ENCODE results near the gene USP21. TPM values are rescaled to one million over a fixed set of nuclear protein-coding genes. Genes with fewer than 3 reads are reported as not detected.
A peak's percentile ranks its signal among the peaks of the same experiment; 100 is the strongest.

Gene USP21
- total RNA-seq, 2 experiments from 2014 or later, result 44.4 to 45.6 TPM

DNA sequence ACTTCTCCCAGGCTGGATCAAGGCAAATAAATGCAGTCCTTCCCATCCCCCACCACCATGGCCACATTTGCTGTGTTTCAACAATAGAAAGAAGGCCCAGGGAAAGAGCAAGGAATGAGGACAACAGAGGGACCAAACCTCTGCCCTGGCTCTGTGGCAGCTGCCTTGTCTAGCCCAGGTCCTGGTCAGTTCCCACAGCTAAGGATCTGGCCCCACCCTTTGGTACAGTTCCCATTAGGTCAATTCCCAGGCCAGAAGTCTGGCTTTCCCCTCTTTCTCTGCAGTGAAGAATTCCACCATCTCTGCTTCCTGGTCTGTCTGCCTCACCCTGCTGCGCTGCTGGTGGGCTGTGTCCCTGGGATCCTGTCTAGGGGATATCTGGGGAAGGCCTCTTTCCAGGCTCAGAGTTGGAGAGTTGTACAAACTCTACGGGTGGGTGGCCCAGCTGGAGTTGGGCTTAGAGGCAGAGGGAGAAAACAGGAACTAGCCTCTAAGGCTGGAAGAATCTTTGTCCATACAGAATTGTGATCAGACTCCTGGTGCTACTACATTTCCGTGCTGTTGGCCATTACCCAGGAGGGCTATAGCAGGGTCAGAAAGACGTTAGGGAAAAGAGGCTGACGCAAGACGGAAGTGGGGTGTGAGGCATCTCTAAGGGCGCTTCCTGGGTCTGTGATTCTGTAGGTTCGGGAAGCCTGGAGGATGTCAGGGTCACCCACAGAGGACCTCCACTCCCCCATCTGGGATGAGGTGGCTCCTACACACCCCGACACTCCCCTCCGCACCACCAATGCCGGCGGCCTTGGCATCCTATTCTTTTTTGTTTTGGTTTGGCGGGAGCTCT, 41.9 kb downstream of the USP21 start:
- Mint-ChIP-seq H3K4me1 (ENCODE audit: low read depth) (peaks cover 60% of the 10 kb centered on the region), H3K4me3 (peak overlapping the region; percentile 99), H3K27me3 (no peaks in the 10 kb centered on the region), H3K36me3 (ENCODE audit: low read depth) (peaks cover 33% of the 10 kb centered on the region), H3K9me3 (no peaks in the 10 kb centered on the region), H3K27ac (peak overlapping the region; percentile 95)
- CTCF ChIA-PET, result interaction anchor here (1.0 to 4.5 kb wide), 9 partner anchors 8 to 181 kb away, joined by 3 to 43 read pairs (median 5); partner anchors contain the start of genes PPOX, TOMM40L and UFC1
- POLR2A ChIA-PET, result interaction anchor here (0.6 to 5.0 kb wide), 30 partner anchors 9 to 938 kb away, joined by 3 to 95 read pairs (median 8); partner anchors contain the start of genes APOA2, ARHGAP30, B4GALT3 and DCAF8
- Histone ChIP-seq H3K36me3 (ENCODE audit: insufficient read depth, low read length) (peaks cover 27% of the 10 kb centered on the region), H3K4me1 (ENCODE audit: insufficient read depth, low read length) (peaks cover 46% of the 10 kb centered on the region), H3K27me3 (ENCODE audit: control insufficient read depth in 1 of 2, insufficient read depth in 2 of 2, low read length in 2 of 2) (no peaks in the 10 kb centered on the region), H3K9me3 (ENCODE audit: control insufficient read depth in 1 of 2, insufficient read depth in 1 of 2, low read length in 2 of 2) (no peaks in the 10 kb centered on the region), H3K27ac (ENCODE audit: low read depth in 1 of 2, low read length in 2 of 2) (peak overlapping the region; percentile 85 to 86), H3K4me3 (ENCODE audit: low read length) (peak overlapping the region; percentile 66)
- peak in 2 of 14 experiments; percentile 30 to 45 for DNase-seq
- intact Hi-C loops (cut with DNase I, micrococcal nuclease), result no loop called here
- ATAC-seq (ENCODE audit: poor library complexity), result no peak
- TF ChIP-seq, protein P1, sequence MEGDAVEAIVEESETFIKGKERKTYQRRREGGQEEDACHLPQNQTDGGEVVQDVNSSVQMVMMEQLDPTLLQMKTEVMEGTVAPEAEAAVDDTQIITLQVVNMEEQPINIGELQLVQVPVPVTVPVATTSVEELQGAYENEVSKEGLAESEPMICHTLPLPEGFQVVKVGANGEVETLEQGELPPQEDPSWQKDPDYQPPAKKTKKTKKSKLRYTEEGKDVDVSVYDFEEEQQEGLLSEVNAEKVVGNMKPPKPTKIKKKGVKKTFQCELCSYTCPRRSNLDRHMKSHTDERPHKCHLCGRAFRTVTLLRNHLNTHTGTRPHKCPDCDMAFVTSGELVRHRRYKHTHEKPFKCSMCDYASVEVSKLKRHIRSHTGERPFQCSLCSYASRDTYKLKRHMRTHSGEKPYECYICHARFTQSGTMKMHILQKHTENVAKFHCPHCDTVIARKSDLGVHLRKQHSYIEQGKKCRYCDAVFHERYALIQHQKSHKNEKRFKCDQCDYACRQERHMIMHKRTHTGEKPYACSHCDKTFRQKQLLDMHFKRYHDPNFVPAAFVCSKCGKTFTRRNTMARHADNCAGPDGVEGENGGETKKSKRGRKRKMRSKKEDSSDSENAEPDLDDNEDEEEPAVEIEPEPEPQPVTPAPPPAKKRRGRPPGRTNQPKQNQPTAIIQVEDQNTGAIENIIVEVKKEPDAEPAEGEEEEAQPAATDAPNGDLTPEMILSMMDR (IDR thresholded peaks at IDR 0.05), result no peak

DNA sequence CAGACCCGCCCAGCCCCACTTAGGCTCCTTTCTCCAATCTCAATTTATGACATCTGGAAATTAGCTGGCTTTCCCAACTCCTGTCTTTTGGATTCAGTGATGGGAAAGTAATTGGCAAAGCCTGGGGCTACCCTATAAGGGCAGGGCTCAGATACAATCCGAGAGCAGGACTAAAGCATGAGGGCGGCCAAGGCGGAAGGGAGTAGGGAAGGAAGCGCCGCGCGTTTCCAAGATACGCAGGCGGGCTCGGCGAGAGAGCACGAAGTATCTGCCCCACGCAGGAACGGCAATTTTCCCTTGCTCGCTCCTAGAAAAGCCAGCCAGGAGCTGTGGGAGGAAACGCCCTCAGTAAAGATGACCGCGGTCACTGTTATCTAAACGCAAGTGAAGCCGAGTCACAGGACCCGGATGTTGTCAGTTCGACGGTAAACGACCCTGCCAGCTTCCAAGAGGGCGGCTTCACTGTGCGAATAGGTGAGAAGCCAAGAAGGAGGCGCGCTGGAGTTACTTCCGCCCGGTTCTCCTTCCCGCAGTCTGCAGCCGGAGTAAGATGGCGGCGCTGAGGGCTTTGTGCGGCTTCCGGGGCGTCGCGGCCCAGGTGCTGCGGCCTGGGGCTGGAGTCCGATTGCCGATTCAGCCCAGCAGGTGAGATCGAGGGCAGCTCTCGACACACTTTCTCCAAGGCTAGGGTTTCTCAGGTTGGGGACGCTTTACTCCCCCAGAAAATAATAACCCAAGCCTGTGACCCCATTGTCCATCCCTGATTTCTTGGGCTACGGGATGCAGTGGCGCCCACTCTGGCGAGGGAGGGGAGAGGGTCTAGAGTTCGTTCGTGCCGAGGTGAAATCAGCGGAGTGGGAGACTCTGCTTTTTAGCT, 42.8 kb downstream of the USP21 start, which contains the start of gene NDUFS2:
Gene NDUFS2, plus strand, starts transcription at position 532 of the 877 bp plus-strand sequence. Its CDS starts 19 bp downstream, at position 551.
- H3K9me3 Mint-ChIP-seq, result no peaks in the 10 kb centered on the region
- no peaks in the 10 kb centered on the region for H3K27me3 Mint-ChIP-seq
- peak; percentile 90 to 99 (median 94) for DNase-seq
- H3K27ac Mint-ChIP-seq, result peak within 1 kb of the TSS; percentile 95
- TF ChIP-seq, protein P1 (IDR thresholded peaks at IDR 0.05), result no peak
- peaks cover 42% of the 10 kb centered on the region for H3K36me3 Mint-ChIP-seq (ENCODE audit: low read depth)
- peak within 1 kb of the TSS; percentile 99 for H3K4me3 Mint-ChIP-seq
- Histone ChIP-seq H3K4me3 (ENCODE audit: low read length) (peak within 1 kb of the TSS; percentile 66), H3K27me3 (ENCODE audit: control insufficient read depth in 1 of 2, insufficient read depth in 2 of 2, low read length in 2 of 2) (no peaks in the 10 kb centered on the region), H3K9me3 (ENCODE audit: control insufficient read depth in 1 of 2, insufficient read depth in 1 of 2, low read length in 2 of 2) (no peaks in the 10 kb centered on the region), H3K27ac (ENCODE audit: low read depth in 1 of 2, low read length in 2 of 2) (peak within 1 kb of the TSS; percentile 85 to 86), H3K36me3 (ENCODE audit: insufficient read depth, low read length) (peaks cover 36% of the 10 kb centered on the region), H3K4me1 (ENCODE audit: insufficient read depth, low read length) (peaks cover 47% of the 10 kb centered on the region)
- peak; percentile 99 for ATAC-seq (ENCODE audit: poor library complexity)
- intact Hi-C loops (cut with DNase I, micrococcal nuclease), result loop anchor here (1.0 to 2.0 kb wide), 3 partner anchors 17 to 187 kb away; partner anchors contain the start of gene TOMM40L (in 1 of the 2)
- ChIA-PET POLR2A (interaction anchor here (0.6 to 5.0 kb wide), 38 partner anchors 9 to 939 kb away, joined by 3 to 95 read pairs (median 6); partner anchors contain the start of genes APOA2, ARHGAP30, B4GALT3 and DCAF8), CTCF (interaction anchor here (0.5 to 4.5 kb wide), 11 partner anchors 9 to 180 kb away, joined by 3 to 43 read pairs (median 5); partner anchors contain the start of genes DEDD, PPOX, TOMM40L and UFC1)
- H3K4me1 Mint-ChIP-seq (ENCODE audit: low read depth), result peaks cover 66% of the 10 kb centered on the region

Measured in CD4-positive, alpha-beta T cell (primary cell).